Breast epithelium (tissue), 3 donors: ENCODE results near the gene FFAR4. TPM values are rescaled to one million over a fixed set of nuclear protein-coding genes. Genes with fewer than 3 reads are reported as not detected.

ENCODE experiments used
- total RNA-seq, 3 donors: library from RNA; depleted of rRNA; stranded (reverse); fragments of >200 nt; gene quantifications; one replicate each; pipeline ENCODE4 v1.1.0, GENCODE V29; 2016

FFAR4 gene
- total RNA-seq, 3 donors from 2014 or later = 0.33 to 2.9 (median 1.0) TPM

Other genes starting within 250 kb of the FFAR4 start
- gene MYOF, start 84.3 kb upstream of the FFAR4 start, total RNA-seq = 100 to 1,000 TPM; 118 to 131 (median 130) TPM
- gene CEP55, start 70.1 kb upstream of the FFAR4 start, total RNA-seq = 1 to 10 TPM in 1 of 3 donors, under 1 TPM in 2; 0.33 to 2.1 (median 0.73) TPM
- 100 to 1,000 TPM in 2 of 3 donors, 10 to 100 TPM in 1; 63.5 to 813 (median 111) TPM for gene RBP4, start 34.6 kb downstream of the FFAR4 start, total RNA-seq
- gene PDE6C, start 45.9 kb downstream of the FFAR4 start, total RNA-seq = not detected
- gene FRA10AC1, start 135.9 kb downstream of the FFAR4 start, total RNA-seq = 10 to 100 TPM; 18.2 to 32.8 (median 24.3) TPM
- gene LGI1, start 191.3 kb downstream of the FFAR4 start, total RNA-seq = under 1 TPM in 2 of 3 donors, not detected in 1; 0.15 to 0.48 TPM